Measurements from ENCODE around the gene GPC6.

DNA sequence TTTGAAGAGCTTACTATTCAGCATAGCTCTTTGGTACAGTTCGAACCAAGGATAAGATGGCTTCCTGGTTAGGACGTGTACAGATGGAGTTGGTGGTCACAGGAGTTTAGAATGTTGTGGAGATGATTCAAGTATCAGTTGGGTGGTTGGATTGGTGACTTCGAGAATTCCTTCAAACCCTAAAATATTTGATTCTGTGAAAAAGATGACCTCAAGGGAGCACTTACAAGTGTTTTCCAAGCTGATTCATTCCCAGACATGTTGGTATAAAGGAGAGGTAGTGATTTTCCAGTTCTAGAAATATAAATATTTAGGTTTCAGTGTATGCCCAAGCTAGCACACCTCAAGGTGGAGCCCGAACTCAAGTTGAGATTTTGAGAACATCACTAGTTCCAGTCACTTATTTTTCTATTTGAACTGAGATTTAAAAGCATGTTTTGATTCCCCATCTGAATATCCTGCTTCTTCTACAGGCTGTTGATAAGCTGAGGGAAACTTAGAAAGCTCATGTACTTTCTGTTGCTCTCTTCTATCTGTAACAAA lies 946.8 kb downstream of the GPC6 start:
- TF ChIP-seq, protein P1, sequence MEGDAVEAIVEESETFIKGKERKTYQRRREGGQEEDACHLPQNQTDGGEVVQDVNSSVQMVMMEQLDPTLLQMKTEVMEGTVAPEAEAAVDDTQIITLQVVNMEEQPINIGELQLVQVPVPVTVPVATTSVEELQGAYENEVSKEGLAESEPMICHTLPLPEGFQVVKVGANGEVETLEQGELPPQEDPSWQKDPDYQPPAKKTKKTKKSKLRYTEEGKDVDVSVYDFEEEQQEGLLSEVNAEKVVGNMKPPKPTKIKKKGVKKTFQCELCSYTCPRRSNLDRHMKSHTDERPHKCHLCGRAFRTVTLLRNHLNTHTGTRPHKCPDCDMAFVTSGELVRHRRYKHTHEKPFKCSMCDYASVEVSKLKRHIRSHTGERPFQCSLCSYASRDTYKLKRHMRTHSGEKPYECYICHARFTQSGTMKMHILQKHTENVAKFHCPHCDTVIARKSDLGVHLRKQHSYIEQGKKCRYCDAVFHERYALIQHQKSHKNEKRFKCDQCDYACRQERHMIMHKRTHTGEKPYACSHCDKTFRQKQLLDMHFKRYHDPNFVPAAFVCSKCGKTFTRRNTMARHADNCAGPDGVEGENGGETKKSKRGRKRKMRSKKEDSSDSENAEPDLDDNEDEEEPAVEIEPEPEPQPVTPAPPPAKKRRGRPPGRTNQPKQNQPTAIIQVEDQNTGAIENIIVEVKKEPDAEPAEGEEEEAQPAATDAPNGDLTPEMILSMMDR (IDR thresholded peaks at IDR 0.05), result no peak
- TF ChIP-seq POLR2AphosphoS5 (IDR thresholded peaks at IDR 0.05; ENCODE audit: insufficient read depth in 1 of 2, low read depth in 1 of 2) (no peak), POLR2A (IDR thresholded peaks at IDR 0.05) (no peak)

All from vagina (tissue), 2 donors.